ENCODE measurements around the gene PRR5L.

Gene PRR5L

GRCh38 chr11:36261094-36261493, 35.0 kb upstream of the PRR5L start:
- Histone ChIP-seq H3K27me3 (replicated peaks; ENCODE audit: insufficient read depth, low read length) (no peaks in the 10 kb centered on the region), H4K20me1 (ENCODE audit: insufficient read depth, low read length) (no peaks in the 10 kb centered on the region), H3F3A (ENCODE audit: insufficient read depth, low read length) (no peaks in the 10 kb centered on the region), H2AFZ (ENCODE audit: low read length) (no peak overlapping the region), H3K4me2 (ENCODE audit: low read depth, low read length) (no peak overlapping the region), H3K4me3 (ENCODE audit: low read length) (no peak overlapping the region), H3K9me2 (replicated peaks; ENCODE audit: insufficient read depth, low read length) (no peaks in the 10 kb centered on the region), H3K9ac (ENCODE audit: low read length) (no peak overlapping the region), H3K36me3 (replicated peaks; ENCODE audit: insufficient read depth, low read length) (no peaks in the 10 kb centered on the region), H3K4me1 (ENCODE audit: low read length) (no peaks in the 10 kb centered on the region), H3K79me2 (ENCODE audit: low read length) (no peaks in the 10 kb centered on the region), H3K27ac (ENCODE audit: low read length) (no peak overlapping the region), H3K9me3 (replicated peaks; ENCODE audit: insufficient read depth, low read length) (no peaks in the 10 kb centered on the region)
- TF ChIP-seq EZH2 (optimal IDR thresholded peaks at IDR 0.05; ENCODE audit: low read depth, low read length) = no peak
- TF ChIP-seq EZH2phosphoT487 (IDR thresholded peaks at IDR 0.05; ENCODE audit: low read length) = no peak
- TF ChIP-seq, protein P1, sequence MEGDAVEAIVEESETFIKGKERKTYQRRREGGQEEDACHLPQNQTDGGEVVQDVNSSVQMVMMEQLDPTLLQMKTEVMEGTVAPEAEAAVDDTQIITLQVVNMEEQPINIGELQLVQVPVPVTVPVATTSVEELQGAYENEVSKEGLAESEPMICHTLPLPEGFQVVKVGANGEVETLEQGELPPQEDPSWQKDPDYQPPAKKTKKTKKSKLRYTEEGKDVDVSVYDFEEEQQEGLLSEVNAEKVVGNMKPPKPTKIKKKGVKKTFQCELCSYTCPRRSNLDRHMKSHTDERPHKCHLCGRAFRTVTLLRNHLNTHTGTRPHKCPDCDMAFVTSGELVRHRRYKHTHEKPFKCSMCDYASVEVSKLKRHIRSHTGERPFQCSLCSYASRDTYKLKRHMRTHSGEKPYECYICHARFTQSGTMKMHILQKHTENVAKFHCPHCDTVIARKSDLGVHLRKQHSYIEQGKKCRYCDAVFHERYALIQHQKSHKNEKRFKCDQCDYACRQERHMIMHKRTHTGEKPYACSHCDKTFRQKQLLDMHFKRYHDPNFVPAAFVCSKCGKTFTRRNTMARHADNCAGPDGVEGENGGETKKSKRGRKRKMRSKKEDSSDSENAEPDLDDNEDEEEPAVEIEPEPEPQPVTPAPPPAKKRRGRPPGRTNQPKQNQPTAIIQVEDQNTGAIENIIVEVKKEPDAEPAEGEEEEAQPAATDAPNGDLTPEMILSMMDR (IDR thresholded peaks at IDR 0.05; ENCODE audit: low read length) = no peak
- no peak for DNase-seq

DNA sequence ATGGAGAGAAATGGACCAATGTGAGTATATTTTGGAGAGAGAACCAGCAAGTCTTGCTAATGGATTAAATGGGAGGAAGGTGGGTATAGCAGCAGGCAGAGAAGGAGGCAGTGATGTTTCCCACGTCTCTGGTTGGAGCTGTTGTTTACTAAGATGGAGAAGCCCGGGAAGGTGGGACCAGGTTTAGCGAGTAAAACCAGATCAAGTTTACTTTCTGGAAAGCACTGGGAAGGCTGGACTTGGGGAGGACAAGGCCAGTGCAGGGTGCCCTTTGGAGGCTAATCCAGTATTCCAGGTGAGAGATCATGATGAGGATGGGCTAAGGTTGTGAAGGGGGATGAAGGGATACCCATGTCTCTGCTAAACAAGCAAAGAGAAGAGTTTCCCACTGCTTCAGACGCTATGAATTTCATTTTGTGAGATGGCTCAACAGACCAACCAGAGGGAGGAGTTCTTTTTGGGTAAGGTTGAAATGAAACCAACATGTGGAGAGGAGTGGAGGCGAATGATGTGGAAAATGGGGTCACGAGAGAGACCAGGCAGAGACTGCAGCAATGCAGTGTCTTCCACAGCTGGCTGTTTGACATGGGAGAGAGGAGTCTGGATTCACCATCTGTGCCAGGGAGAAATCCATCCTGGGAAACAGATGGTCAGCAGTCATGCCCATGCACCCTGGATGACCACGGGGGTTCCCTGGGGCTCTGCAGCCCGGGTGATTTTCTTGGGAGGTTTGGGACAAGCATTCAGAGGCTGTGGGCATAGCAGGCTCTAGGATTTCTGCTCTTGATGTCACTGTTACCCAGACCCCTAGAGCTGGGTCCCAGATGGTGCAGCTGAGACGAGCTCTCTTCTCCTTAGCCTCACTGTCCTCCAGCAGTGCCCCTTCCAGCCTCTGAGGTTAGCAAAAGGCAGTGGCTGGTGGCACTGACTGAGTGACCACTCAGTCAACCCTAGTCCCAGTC, 31.8 kb upstream of the PRR5L start:
- Histone ChIP-seq H3K36me3 (replicated peaks; ENCODE audit: insufficient read depth, low read length) (no peaks in the 10 kb centered on the region), H3K27me3 (replicated peaks; ENCODE audit: insufficient read depth, low read length) (no peaks in the 10 kb centered on the region), H3K4me1 (ENCODE audit: low read length) (no peaks in the 10 kb centered on the region), H3F3A (ENCODE audit: insufficient read depth, low read length) (no peaks in the 10 kb centered on the region), H3K4me2 (ENCODE audit: low read depth, low read length) (no peak overlapping the region), H3K27ac (ENCODE audit: low read length) (no peak overlapping the region), H3K9me3 (replicated peaks; ENCODE audit: insufficient read depth, low read length) (no peaks in the 10 kb centered on the region), H3K79me2 (ENCODE audit: low read length) (no peaks in the 10 kb centered on the region), H3K9ac (ENCODE audit: low read length) (no peak overlapping the region), H3K4me3 (ENCODE audit: low read length) (no peak overlapping the region), H4K20me1 (ENCODE audit: insufficient read depth, low read length) (no peaks in the 10 kb centered on the region), H3K9me2 (replicated peaks; ENCODE audit: insufficient read depth, low read length) (no peaks in the 10 kb centered on the region), H2AFZ (ENCODE audit: low read length) (no peak overlapping the region)
- no peak for DNase-seq
- TF ChIP-seq, protein P1 (IDR thresholded peaks at IDR 0.05; ENCODE audit: low read length) = no peak
- TF ChIP-seq EZH2 (optimal IDR thresholded peaks at IDR 0.05; ENCODE audit: low read depth, low read length) (no peak), EZH2phosphoT487 (IDR thresholded peaks at IDR 0.05; ENCODE audit: low read length) (no peak)

- DNase-seq = no peak
- no peaks in the 10 kb centered on the region for H4K20me1 ChIP-seq (ENCODE audit: insufficient read depth, low read length)
These were observed 31.1 kb upstream of the PRR5L start for GRCh38 chr11:36264973-36265344.

More at GRCh38 chr11:36264973-36265344, 31.1 kb upstream of the PRR5L start:
- H3K9ac ChIP-seq (ENCODE audit: low read length) = no peak overlapping the region
- H3K9me2 ChIP-seq (replicated peaks; ENCODE audit: insufficient read depth, low read length) = no peaks in the 10 kb centered on the region
- H3K4me1 ChIP-seq (ENCODE audit: low read length) = no peaks in the 10 kb centered on the region
- no peak overlapping the region for H3K4me3 ChIP-seq (ENCODE audit: low read length)
- TF ChIP-seq EZH2phosphoT487 (IDR thresholded peaks at IDR 0.05; ENCODE audit: low read length) = no peak
- TF ChIP-seq, protein P1 (IDR thresholded peaks at IDR 0.05; ENCODE audit: low read length) = no peak
- no peaks in the 10 kb centered on the region for H3K27me3 ChIP-seq (replicated peaks; ENCODE audit: insufficient read depth, low read length)
- H2AFZ ChIP-seq (ENCODE audit: low read length) = no peak overlapping the region
- H3K9me3 ChIP-seq (replicated peaks; ENCODE audit: insufficient read depth, low read length) = no peaks in the 10 kb centered on the region
- H3K27ac ChIP-seq (ENCODE audit: low read length) = no peak overlapping the region
- no peaks in the 10 kb centered on the region for H3K79me2 ChIP-seq (ENCODE audit: low read length)
- no peaks in the 10 kb centered on the region for H3F3A ChIP-seq (ENCODE audit: insufficient read depth, low read length)
- no peaks in the 10 kb centered on the region for H3K36me3 ChIP-seq (replicated peaks; ENCODE audit: insufficient read depth, low read length)
- H3K4me2 ChIP-seq (ENCODE audit: low read depth, low read length) = no peak overlapping the region

Measured in MM.1S (cell line).